ENCODE measurements around the gene ADCY1. TPM values are rescaled to one million over a fixed set of nuclear protein-coding genes. Genes with fewer than 3 reads are reported as not detected.

Gene ADCY1
- total and polyA plus RNA-seq, 8 donors = 0.55 to 2.8 (median 2.5) TPM

DNA sequence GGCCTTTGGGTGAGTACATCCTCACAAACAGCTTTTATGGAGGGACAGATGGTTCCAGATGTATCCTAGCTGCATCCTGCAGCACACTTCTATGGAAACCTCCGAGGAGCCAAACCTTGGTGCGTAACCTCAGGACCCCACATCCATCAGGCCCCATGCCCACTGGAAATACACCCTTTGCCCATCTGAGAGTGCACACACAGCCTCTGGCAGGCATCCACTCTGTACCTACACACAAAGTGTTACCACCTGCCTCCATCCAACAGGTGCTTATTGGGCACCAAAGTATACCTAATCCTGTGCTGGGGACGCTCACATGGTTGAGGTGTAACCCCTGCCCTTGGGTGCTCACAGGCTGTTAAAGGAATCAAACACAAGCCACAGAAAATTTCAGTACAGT, 117.9 kb downstream of the ADCY1 start:
- Histone ChIP-seq H3K4me3 (no peak overlapping the region), H3K27me3 (no peaks in the 10 kb centered on the region), H3K36me3 (no peaks in the 10 kb centered on the region), H3K9me3 (no peaks in the 10 kb centered on the region), H3K27ac (no peak overlapping the region), H3K4me1 (no peaks in the 10 kb centered on the region)
- no peak for DNase-seq
- no peak for ATAC-seq
- TF ChIP-seq, protein P1, sequence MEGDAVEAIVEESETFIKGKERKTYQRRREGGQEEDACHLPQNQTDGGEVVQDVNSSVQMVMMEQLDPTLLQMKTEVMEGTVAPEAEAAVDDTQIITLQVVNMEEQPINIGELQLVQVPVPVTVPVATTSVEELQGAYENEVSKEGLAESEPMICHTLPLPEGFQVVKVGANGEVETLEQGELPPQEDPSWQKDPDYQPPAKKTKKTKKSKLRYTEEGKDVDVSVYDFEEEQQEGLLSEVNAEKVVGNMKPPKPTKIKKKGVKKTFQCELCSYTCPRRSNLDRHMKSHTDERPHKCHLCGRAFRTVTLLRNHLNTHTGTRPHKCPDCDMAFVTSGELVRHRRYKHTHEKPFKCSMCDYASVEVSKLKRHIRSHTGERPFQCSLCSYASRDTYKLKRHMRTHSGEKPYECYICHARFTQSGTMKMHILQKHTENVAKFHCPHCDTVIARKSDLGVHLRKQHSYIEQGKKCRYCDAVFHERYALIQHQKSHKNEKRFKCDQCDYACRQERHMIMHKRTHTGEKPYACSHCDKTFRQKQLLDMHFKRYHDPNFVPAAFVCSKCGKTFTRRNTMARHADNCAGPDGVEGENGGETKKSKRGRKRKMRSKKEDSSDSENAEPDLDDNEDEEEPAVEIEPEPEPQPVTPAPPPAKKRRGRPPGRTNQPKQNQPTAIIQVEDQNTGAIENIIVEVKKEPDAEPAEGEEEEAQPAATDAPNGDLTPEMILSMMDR (IDR thresholded peaks at IDR 0.05) = no peak
- intact Hi-C loops (cut with DNase I) = no loop called here

DNA sequence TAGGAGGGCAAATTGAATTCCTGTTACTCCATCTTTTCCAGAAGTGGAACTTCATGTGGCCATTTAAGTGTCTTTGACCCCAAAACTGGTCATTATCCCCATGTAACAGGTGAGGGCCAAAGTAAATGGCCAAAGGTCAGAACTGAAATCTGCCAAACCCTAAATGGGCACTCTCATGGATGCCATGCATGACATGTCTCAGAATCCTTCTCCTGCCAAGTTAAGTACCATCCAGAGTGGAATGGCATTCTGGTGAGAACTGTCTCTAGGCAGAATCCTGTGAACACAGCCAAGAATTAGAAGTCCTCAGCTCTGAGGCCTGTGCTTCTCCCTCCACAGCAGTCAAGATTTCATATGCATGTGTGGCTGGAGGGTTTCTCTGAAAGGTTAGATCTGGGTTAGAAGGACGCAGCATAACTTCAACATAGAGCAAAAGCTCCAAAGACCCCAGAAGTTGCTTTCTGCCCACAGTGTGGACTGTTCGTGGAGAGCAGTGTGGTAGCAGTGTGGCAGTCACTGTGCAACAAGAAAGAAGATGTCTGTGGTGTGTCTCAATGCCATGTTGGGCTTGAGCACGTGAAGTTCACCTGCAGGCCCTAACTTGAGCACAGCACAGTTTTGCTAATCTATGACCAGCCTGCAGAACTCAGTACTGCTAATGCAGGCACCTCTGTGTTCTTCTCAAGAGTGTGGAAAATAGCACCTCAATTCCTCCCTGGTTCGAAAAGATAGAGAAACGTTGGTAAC, 121.3 kb downstream of the ADCY1 start:
- H3K27ac ChIP-seq = no peak overlapping the region
- H3K9me3 ChIP-seq = no peaks in the 10 kb centered on the region
- no peak overlapping the region for H3K4me3 ChIP-seq
- H3K36me3 ChIP-seq = no peaks in the 10 kb centered on the region
- ATAC-seq (no peak), DNase-seq (no peak)
- no peaks in the 10 kb centered on the region for H3K27me3 ChIP-seq
- TF ChIP-seq, protein P1 (IDR thresholded peaks at IDR 0.05) = no peak
- no peaks in the 10 kb centered on the region for H3K4me1 ChIP-seq
- intact Hi-C loops (cut with DNase I) = no loop called here

DNA sequence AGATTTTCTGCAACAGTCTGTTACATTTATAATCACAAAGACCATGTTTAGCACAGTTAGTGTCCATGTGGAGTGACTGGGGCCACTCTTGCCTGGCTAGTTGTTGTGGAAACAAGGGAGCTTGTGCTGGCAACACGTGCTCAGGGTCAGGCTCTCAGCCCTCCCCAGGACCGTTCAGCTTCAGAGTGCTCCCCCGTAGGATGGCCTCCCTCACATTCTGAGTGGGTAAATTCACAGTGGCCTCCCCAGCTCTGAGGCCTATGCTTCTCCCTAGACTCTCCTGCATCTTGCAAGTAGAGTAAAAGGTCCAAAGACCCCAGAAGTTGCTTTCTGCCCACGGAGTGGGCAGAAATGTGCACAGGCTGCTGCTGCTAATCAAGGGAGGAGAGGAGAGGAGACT, 122.3 kb downstream of the ADCY1 start:
- H3K4me3 ChIP-seq = no peak overlapping the region
- TF ChIP-seq, protein P1 (IDR thresholded peaks at IDR 0.05) = no peak
- intact Hi-C loops (cut with DNase I) = no loop called here

DNA sequence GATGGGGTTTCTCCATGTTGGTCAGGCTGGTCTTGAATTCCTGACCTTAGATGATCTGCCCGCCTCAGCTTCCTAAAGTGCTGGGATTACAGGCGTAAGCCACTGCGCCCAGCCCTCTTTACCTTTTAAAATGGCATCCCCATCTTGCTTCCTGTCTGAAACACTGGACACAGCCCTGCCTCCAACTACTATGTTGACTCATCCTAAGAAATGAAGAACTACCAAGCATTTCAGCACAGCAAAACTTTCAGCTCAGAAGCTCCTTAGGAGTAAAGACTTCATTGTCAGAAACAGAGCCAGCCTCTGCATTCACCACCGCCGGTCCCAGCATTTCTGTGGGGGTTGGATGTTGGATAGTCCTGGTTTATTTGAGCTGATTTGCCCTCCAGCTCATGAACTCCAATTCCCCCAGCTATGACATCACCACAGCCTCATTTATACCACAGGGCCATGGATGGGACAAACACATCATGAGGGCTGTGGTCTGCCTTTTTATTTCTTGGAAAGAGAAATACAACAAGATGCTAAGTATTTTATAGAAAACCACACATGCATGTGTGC, 123.5 kb downstream of the ADCY1 start:
- intact Hi-C loops (cut with DNase I) = no loop called here
- no peak for ATAC-seq
- TF ChIP-seq, protein P1 (IDR thresholded peaks at IDR 0.05) = no peak

More for the DNA sequence above, 122.3 kb downstream of the ADCY1 start:
- Histone ChIP-seq H3K27me3 (no peaks in the 10 kb centered on the region), H3K4me1 (no peaks in the 10 kb centered on the region), H3K9me3 (no peaks in the 10 kb centered on the region), H3K27ac (no peak overlapping the region), H3K36me3 (no peaks in the 10 kb centered on the region)
- DNase-seq (no peak), ATAC-seq (no peak)

DNA sequence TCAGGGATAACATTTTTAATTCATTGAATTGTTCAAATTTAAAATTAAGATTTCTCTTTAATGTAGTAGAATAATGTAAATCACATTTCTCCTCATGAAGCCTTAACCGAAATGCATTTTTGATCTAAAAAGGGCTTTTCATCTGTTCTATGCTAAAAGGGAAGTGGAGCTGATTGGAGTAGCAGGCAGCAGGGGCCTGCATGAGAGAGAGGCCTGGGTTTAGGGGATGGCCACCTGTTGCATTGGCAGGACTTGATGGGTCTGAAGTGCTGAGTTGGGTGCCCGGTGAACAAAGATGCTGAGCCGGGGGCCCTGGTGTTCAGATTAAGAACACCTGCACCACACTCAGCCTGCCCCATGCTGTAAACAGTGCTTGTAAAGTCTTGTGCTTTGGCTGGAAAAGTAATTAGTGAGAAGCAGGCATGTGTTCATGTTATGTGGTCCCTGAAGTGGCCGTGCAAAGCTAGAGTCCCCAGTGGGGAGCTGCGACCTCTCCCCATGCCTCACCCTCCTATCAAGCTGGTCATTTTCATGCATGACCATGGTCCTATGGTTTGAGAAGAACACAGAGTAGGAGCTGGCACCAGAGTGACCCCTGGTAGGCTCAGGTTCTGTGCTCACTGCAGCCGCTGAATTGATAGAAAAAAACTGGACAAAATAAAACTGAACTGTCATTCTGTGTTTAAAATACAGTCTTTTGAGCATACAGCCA, 124.3 kb downstream of the ADCY1 start:
- no peaks in the 10 kb centered on the region for H3K36me3 ChIP-seq
- ATAC-seq = no peak
- H3K9me3 ChIP-seq = no peaks in the 10 kb centered on the region
- intact Hi-C loops (cut with DNase I) = no loop called here
- H3K27ac ChIP-seq = no peak overlapping the region
- H3K4me1 ChIP-seq = no peaks in the 10 kb centered on the region
- H3K27me3 ChIP-seq = no peaks in the 10 kb centered on the region
- DNase-seq = no peak
- H3K4me3 ChIP-seq = no peak overlapping the region
- TF ChIP-seq, protein P1 (IDR thresholded peaks at IDR 0.05) = no peak

More for the DNA sequence above, 123.5 kb downstream of the ADCY1 start:
- no peak for DNase-seq
- Histone ChIP-seq H3K36me3 (no peaks in the 10 kb centered on the region), H3K4me3 (no peak overlapping the region), H3K27me3 (no peaks in the 10 kb centered on the region), H3K9me3 (no peaks in the 10 kb centered on the region), H3K27ac (no peak overlapping the region), H3K4me1 (no peaks in the 10 kb centered on the region)
